PC-3 (cell line): ENCODE measurements around the gene MTRFR. TPM values are rescaled to one million over a fixed set of nuclear protein-coding genes. Genes with fewer than 3 reads are reported as not detected.

Experiments
- ATAC-seq: fragments of 200-7000 bp; cut with Tn5 transposase; 2 replicates; pipeline ENCODE4 v1.9.1; 2020; ENCODE audit warnings: mild to moderate bottlenecking, moderate library complexity
- BruUV-seq: library from RNA; stranded (reverse); fragments of 400-500 nt; replicated peaks from 2 replicates; lab custom pipeline; 2021; lab: Mats Ljungman, UMichigan
- CTCF ChIA-PET: fragments of 300-600 bp; sonication (Branson Sonifier 250); formaldehyde crosslinking; loops from one replicate; lab custom pipeline; 2022; ENCODE audit warnings: antibody characterized with exemption; lab: Charles Lee
- POLR2A ChIA-PET: fragments of 300-600 bp; sonication (Branson Sonifier 250); formaldehyde crosslinking; loops from one replicate; lab custom pipeline; 2022; ENCODE audit warnings: antibody characterized with exemption; ENCODE audit not compliant: unreplicated experiment; lab: Charles Lee
- DNase-seq: peaks from one replicate; pipeline ENCODE4 v3.0.0-alpha.2; 2015
- H2AFZ ChIP-seq: fragments of 300-600 bp; sonication (generic); 2 replicates; pipeline ENCODE4 v1.6.0; 2016; ENCODE audit warnings: antibody characterized with exemption, low read length
- H3F3A ChIP-seq: fragments of 300-600 bp; sonication (generic); one replicate; pipeline ENCODE4 v1.6.0; 2017; ENCODE audit warnings: antibody characterized with exemption, low read length, control low read depth, mild to moderate bottlenecking; ENCODE audit not compliant: unreplicated experiment
- H3K27ac ChIP-seq: fragments of 300-600 bp; sonication (generic); 2 replicates; pipeline ENCODE4 v1.5.1; 2016; ENCODE audit warnings: mild to moderate bottlenecking, low read length
- H3K27me3 ChIP-seq: fragments of 300-600 bp; sonication (generic); 2 replicates; pipeline ENCODE4 v1.6.1; 2016; ENCODE audit warnings: low read length, mixed read lengths
- H3K36me3 ChIP-seq: fragments of 300-600 bp; sonication (generic); 2 replicates; pipeline ENCODE4 v1.6.1; 2016; ENCODE audit warnings: low read depth, mixed run types, low read length, mixed read lengths
- H3K4me1 ChIP-seq: fragments of 300-600 bp; sonication (generic); 2 replicates; pipeline ENCODE4 v1.5.1; 2016; ENCODE audit warnings: low read length; ENCODE audit not compliant: insufficient read depth
- H3K4me2 ChIP-seq: fragments of 300-600 bp; sonication (generic); 2 replicates; pipeline ENCODE4 v1.6.0; 2016; ENCODE audit warnings: low read length
- H3K4me3 ChIP-seq: fragments of 300-600 bp; sonication (generic); 2 replicates; pipeline ENCODE4 v1.5.1; 2016; ENCODE audit warnings: mild to moderate bottlenecking, low read length, mixed read lengths
- H3K79me2 ChIP-seq: fragments of 300-600 bp; sonication (generic); 2 replicates; pipeline ENCODE4 v1.6.1; 2017; ENCODE audit warnings: low read length, mixed read lengths
- H3K9ac ChIP-seq: fragments of 300-600 bp; sonication (generic); 2 replicates; pipeline ENCODE4 v1.6.0; 2016; ENCODE audit warnings: mild to moderate bottlenecking, low read length
- H3K9me2 ChIP-seq: fragments of 300-600 bp; sonication (generic); replicated peaks from 2 replicates; pipeline ENCODE4 v1.6.1; 2016; ENCODE audit warnings: mixed run types, low read length, mixed read lengths
- H3K9me3 ChIP-seq: fragments of 300-600 bp; sonication (generic); 2 replicates; pipeline ENCODE4 v1.6.1; 2016; ENCODE audit warnings: low read length, mixed read lengths
- H4K20me1 ChIP-seq: fragments of 300-600 bp; sonication (generic); 2 replicates; pipeline ENCODE4 v1.6.1; 2016; ENCODE audit warnings: low read length, mixed read lengths
- EZH2 ChIP-seq: fragments of 300-600 bp; sonication (generic); IDR thresholded peaks from one replicate; pipeline ENCODE4 v1.6.1; 2017; ENCODE audit warnings: antibody characterized with exemption, mild to moderate bottlenecking, low read length; ENCODE audit not compliant: unreplicated experiment
- EZH2phosphoT487 ChIP-seq: fragments of 300-600 bp; sonication (generic); IDR thresholded peaks from 2 replicates; pipeline ENCODE4 v1.6.1; 2018; ENCODE audit warnings: mild to moderate bottlenecking, antibody characterized with exemption, low read length, borderline replicate concordance
- intact Hi-C: fragments of 100-400 bp; cut with micrococcal nuclease; formaldehyde crosslinking; loops from 2 replicates; pipeline ENCODE4 v1.9.0; 2023
- total RNA-seq: library from RNA; depleted of rRNA; stranded (reverse); fragments of >200 nt; gene quantifications from 2 replicates; pipeline ENCODE4 v1.2.3, GENCODE V29; 2014; rRNA removed
- TF ChIP-seq, protein P1 (sequence below): fragments of 300-600 bp; sonication (generic); conservative IDR thresholded peaks from 2 replicates; pipeline ENCODE4 v1.5.1; 2017; ENCODE audit warnings: antibody characterized with exemption, low read depth, mild to moderate bottlenecking, low read length

The MTRFR gene
- total RNA-seq, 1 experiment from 2014 or later, result 23.2 TPM

GRCh38 chr12:123305136-123305535 is 71.9 kb downstream of the MTRFR start:
- Histone ChIP-seq H3K36me3 (peaks cover 39% of the 10 kb centered on the region; the same call in 1 of the 2 replicates), H3K9me2 (no peaks in the 10 kb centered on the region), H3K4me1 (no peaks in the 10 kb centered on the region), H3F3A (no peaks in the 10 kb centered on the region), H3K4me2 (no peak overlapping the region), H2AFZ (no peak overlapping the region), H4K20me1 (no peaks in the 10 kb centered on the region), H3K27ac (no peak overlapping the region), H3K9ac (no peak overlapping the region), H3K9me3 (no peaks in the 10 kb centered on the region), H3K27me3 (no peaks in the 10 kb centered on the region), H3K4me3 (no peak overlapping the region), H3K79me2 (no peaks in the 10 kb centered on the region)
- DNase-seq (no peak), ATAC-seq (no peak)
- TF ChIP-seq EZH2 (no peak), EZH2phosphoT487 (no peak)
- TF ChIP-seq, protein P1, sequence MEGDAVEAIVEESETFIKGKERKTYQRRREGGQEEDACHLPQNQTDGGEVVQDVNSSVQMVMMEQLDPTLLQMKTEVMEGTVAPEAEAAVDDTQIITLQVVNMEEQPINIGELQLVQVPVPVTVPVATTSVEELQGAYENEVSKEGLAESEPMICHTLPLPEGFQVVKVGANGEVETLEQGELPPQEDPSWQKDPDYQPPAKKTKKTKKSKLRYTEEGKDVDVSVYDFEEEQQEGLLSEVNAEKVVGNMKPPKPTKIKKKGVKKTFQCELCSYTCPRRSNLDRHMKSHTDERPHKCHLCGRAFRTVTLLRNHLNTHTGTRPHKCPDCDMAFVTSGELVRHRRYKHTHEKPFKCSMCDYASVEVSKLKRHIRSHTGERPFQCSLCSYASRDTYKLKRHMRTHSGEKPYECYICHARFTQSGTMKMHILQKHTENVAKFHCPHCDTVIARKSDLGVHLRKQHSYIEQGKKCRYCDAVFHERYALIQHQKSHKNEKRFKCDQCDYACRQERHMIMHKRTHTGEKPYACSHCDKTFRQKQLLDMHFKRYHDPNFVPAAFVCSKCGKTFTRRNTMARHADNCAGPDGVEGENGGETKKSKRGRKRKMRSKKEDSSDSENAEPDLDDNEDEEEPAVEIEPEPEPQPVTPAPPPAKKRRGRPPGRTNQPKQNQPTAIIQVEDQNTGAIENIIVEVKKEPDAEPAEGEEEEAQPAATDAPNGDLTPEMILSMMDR, result no peak
- ChIA-PET POLR2A (no interaction called here), CTCF (no interaction called here)
- BruUV-seq, result no TSS peak
- intact Hi-C loops, result no loop called here

DNA sequence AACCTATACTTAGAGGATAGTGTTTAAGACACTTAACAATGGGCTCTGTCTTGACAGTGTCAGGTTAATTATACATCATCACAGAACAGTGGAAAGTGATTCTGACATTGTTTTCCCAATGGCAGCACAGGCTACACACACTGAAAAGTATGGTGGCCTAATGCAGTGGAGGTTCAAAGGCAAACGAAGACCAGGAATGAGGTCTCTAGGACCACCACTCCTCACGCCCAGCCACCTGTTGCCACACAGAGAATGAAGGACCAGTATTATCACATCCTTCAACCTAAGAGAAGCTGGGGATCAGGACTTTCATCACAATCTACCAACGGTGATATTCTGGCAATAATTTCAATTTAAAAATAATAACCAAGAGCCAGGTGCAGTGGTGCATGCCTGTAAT is 73.0 kb downstream of the MTRFR start:
- no peaks in the 10 kb centered on the region for H3F3A ChIP-seq
- H3K4me2 ChIP-seq, result no peak overlapping the region
- H3K27ac ChIP-seq, result no peak overlapping the region
- peaks cover 45% of the 10 kb centered on the region for H3K36me3 ChIP-seq
- H4K20me1 ChIP-seq, result no peaks in the 10 kb centered on the region
- no peak for ATAC-seq
- no peak for TF ChIP-seq EZH2phosphoT487
- TF ChIP-seq, protein P1, result no peak
- TF ChIP-seq EZH2, result no peak
- H3K4me3 ChIP-seq, result no peak overlapping the region
- no peak overlapping the region for H3K9ac ChIP-seq
- H3K9me2 ChIP-seq, result no peaks in the 10 kb centered on the region
- intact Hi-C loops, result no loop called here
- no peaks in the 10 kb centered on the region for H3K79me2 ChIP-seq
- no peaks in the 10 kb centered on the region for H3K9me3 ChIP-seq
- no peak overlapping the region for H2AFZ ChIP-seq
- CTCF ChIA-PET, result no interaction called here
- H3K27me3 ChIP-seq, result no peaks in the 10 kb centered on the region
- no TSS peak for BruUV-seq
- no peaks in the 10 kb centered on the region for H3K4me1 ChIP-seq
- no peak for DNase-seq
- POLR2A ChIA-PET, result no interaction called here

Other genes with a start within 250 kb of the MTRFR start
- 5.6 and 8.1 TPM in 2 replicates for gene PITPNM2, start 82.3 kb upstream of the MTRFR start, total RNA-seq
- 34.2 and 42.5 TPM in 2 replicates for gene MPHOSPH9, start 295 bp upstream of the MTRFR start, total RNA-seq
- 162 and 175 TPM in 2 replicates for gene CDK2AP1, start 38.4 kb downstream of the MTRFR start, total RNA-seq
- 23.3 and 25.3 TPM in 2 replicates for gene SBNO1, start 131.4 kb downstream of the MTRFR start, total RNA-seq
- 59.3 and 73.5 TPM in 2 replicates for gene KMT5A, start 150.7 kb downstream of the MTRFR start, total RNA-seq
- 2.2 and 3.2 TPM in 2 replicates for gene RILPL2, start 203.2 kb downstream of the MTRFR start, total RNA-seq
- 15.9 and 22.9 TPM in 2 replicates for gene SNRNP35, start 224.7 kb downstream of the MTRFR start, total RNA-seq